Inflammatory macrophage treated with lipopolysaccharide for 4 hours (primary cell): Measurements from ENCODE around the gene KCNK2.
"Not testable (repeated sequence)": the region's sequence is repeated elsewhere in the genome, so short reads cannot be mapped to it uniquely, and the experiment has no call there.

Experiments
- DNase-seq: peaks from one replicate; pipeline ENCODE4 v3.0.0-alpha.2; 2020

The KCNK2 gene

GRCh38 chr1:215160351-215160750, 77.8 kb downstream of the KCNK2 start:
- DNase-seq: no peak

- DNase-seq: not testable (repeated sequence)
These were observed 80.6 kb downstream of the KCNK2 start for GRCh38 chr1:215163144-215163543.

GRCh38 chr1:215166886-215167285, 84.3 kb downstream of the KCNK2 start:
- no peak for DNase-seq

- no peak for DNase-seq
These were observed 99.0 kb downstream of the KCNK2 start for GRCh38 chr1:215181518-215181917.

GRCh38 chr1:215185067-215185620, 102.6 kb downstream of the KCNK2 start:
- DNase-seq: no peak

GRCh38 chr1:215188302-215188950, 105.9 kb downstream of the KCNK2 start:
- DNase-seq: no peak

- DNase-seq: no peak
These were observed 109.8 kb downstream of the KCNK2 start for GRCh38 chr1:215192306-215192705.

GRCh38 chr1:215198021-215198420, 115.5 kb downstream of the KCNK2 start:
- DNase-seq: no peak

- DNase-seq: no peak
These were observed 117.6 kb downstream of the KCNK2 start for GRCh38 chr1:215200121-215200520.

GRCh38 chr1:215201283-215201682, 118.7 kb downstream of the KCNK2 start:
- no peak for DNase-seq

GRCh38 chr1:215202868-215203267, 120.3 kb downstream of the KCNK2 start:
- no peak for DNase-seq

GRCh38 chr1:215210167-215210566, 127.6 kb downstream of the KCNK2 start:
- DNase-seq: no peak

- DNase-seq: no peak
These were observed 133.3 kb downstream of the KCNK2 start for GRCh38 chr1:215215846-215216245.

- no peak for DNase-seq
These were observed 136.8 kb downstream of the KCNK2 start for GRCh38 chr1:215219372-215219771.

GRCh38 chr1:215220346-215220745, 137.8 kb downstream of the KCNK2 start:
- no peak for DNase-seq

- DNase-seq: no peak
These were observed 144.2 kb downstream of the KCNK2 start for GRCh38 chr1:215226757-215227156.

- DNase-seq: no peak
These were observed 145.7 kb downstream of the KCNK2 start for GRCh38 chr1:215228193-215228592.

GRCh38 chr1:215241451-215241850, 158.9 kb downstream of the KCNK2 start:
- no peak for DNase-seq

- DNase-seq: no peak
These were observed 161.0 kb downstream of the KCNK2 start for GRCh38 chr1:215243345-215244054.

GRCh38 chr1:215250913-215251312, 168.4 kb downstream of the KCNK2 start:
- no peak for DNase-seq

GRCh38 chr1:215251428-215251827, 168.9 kb downstream of the KCNK2 start:
- no peak for DNase-seq

- DNase-seq: no peak
These were observed 169.6 kb downstream of the KCNK2 start for GRCh38 chr1:215252164-215252563.

- DNase-seq: no peak
These were observed 174.6 kb downstream of the KCNK2 start for GRCh38 chr1:215256936-215257679.

- DNase-seq: no peak
These were observed 178.2 kb downstream of the KCNK2 start for GRCh38 chr1:215260711-215261110.
